GM19324 (cell line): ENCODE measurements around the gene SH3GL2.
"Not testable (repeated sequence)": the region's sequence is repeated elsewhere in the genome, so short reads cannot be mapped to it uniquely, and the experiment has no call there.

Experiments
- ATAC-seq: cut with Tn5 transposase; IDR thresholded peaks from one replicate; pipeline ENCODE4 v1.9.1; 2021; ENCODE audit warnings: mild to moderate bottlenecking, moderate library complexity; ENCODE audit not compliant: unreplicated experiment, low FRiP score

SH3GL2 gene

DNA sequence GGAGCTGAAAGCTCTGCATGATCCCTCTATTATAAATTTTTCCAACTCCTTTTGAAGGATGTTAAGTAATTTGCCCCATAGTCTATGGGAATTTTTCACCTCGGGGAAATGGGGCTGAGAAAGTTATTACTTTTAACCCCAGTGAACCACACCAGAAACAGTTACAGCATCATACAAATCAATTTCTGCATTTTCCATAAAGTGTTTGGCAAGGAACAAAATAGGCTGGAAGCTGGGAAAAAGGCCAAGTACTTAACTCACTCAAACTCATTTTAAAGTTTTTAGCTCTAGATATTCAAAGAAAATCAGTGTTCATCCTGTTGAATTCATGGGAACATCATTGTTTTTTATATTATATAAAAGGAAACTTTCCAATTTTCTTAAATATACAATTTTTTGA lies 160.9 kb downstream of the SH3GL2 start:
- no peak for ATAC-seq

DNA sequence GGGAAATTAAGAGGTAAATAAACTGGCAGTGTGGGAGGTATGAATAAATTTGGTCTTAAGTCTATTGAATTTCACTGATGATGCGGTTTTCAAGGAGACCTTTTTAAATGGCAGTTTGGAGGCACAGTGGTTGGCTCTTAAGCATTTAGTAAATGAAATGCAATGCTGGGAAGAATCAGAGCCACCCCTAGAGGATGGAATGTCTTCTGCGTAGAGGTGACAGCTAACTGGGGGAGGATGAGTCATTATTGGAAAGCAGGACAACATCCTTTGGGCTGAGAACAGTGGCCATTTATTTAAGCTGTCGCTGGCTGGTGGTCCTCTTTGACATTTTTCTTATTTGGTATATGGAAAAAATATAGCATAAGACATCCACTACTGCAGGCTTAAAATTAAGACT lies 163.2 kb downstream of the SH3GL2 start:
- ATAC-seq = no peak

DNA sequence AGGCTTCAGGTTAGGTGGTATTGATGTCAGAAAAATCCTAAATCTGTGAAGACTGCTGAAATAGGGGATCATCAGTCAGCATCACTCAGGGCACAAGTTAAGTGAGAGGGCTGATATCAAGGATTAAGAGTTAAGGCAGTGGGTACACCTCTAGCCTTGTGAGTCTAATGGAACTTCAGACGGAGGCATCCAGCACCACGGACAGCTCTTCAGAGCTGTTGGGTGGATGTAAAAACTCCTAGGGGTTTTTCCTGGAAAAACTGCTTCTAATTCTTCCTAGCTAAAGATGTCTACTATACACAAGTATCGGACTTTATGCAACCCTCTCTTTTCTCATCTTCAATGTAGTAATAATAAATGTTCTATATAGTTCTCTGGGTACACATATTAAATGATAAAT lies 165.9 kb downstream of the SH3GL2 start:
- ATAC-seq = no peak

DNA sequence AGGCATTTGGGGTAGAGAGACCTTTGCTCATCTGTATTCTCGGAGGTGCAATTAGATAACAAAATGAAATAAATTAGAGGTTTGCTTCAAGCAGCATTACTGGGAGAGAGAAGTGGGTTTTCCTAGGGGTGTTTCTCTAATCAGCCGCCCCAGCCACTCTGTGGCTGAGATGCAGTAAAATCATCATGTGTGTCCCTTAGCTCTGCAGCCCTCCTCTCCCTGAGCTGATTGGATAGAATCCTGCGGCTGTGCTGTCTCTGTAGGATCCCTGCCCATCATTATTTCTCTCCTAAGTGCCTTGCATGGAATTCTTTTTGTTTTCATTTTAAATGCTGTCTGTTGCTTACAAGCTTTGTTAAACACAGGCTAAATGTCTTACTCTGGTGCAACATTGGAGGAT lies 171.4 kb downstream of the SH3GL2 start:
- ATAC-seq = no peak

DNA sequence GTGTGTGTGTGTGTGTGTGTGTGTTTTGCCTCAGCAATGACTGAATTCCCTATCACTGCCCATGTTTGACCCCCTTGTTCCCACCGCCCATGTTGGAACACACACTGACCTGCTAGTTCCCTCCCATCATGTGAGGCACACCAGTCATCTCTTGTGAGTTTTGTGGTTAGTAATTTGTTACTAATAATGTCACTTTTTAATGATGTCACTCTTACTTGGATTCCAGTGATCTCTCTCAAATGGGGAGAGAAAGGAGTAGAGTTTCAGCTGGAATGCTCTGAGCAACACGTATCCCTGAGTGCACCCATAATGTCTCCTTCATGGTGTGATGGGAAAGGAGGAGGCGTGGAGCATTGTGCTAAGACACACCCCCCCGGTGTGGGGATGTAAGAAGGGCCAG lies 172.6 kb downstream of the SH3GL2 start:
- no peak for ATAC-seq

DNA sequence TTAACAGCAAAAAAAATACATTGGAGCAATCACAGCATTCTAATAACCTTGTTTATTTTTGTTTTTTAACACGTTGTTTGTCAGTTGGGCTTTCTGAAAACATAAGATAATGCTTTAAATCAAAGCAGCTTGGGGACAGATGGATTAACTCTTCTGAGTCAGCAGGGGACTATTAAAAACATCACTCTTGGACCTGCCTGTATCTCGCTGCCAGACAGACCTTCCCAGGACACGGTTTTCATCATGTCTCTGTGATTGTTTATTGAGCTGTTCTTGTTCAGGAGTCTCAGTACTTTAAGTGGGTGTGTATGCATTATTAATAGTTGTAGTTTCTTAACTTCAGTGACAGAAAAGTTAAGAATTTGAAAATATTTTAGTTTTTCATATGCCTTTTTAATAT lies 173.2 kb downstream of the SH3GL2 start:
- ATAC-seq = no peak

DNA sequence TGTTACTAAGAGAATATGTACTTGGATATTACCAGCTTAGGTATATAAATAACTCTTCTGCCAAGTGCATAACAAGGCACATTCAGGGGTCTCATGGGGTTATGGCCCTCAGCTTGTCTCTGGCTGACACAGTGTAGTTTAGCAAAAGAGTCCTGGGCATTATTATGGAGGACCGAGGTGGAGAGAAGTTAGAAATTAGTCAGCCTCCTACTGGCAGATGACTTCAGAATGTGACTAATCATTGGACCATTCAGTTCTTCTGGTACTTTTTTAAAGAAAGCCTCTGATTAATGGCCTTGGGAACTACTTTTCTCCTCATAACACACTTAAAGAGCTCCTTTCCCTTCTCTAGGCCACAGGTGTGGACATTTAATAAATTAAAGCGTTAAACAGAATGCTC lies 178.9 kb downstream of the SH3GL2 start:
- ATAC-seq = no peak

DNA sequence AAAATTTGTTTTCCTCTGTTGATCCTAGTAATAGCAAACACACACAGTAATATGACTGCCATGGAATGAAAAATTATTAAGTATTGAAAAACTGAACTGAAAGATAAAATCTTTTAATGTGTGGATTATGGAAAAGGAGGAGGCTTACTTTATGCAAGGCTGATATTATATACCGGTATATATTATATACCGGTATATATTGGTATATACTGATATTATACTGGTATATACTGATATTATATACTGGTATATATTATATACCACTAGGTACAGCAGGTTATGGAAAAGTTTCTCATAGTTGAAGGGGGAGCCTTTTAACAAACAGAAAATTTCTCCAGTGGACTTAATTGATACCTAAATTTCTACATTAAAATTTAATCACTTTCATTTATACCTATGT lies 181.4 kb downstream of the SH3GL2 start:
- ATAC-seq = no peak

DNA sequence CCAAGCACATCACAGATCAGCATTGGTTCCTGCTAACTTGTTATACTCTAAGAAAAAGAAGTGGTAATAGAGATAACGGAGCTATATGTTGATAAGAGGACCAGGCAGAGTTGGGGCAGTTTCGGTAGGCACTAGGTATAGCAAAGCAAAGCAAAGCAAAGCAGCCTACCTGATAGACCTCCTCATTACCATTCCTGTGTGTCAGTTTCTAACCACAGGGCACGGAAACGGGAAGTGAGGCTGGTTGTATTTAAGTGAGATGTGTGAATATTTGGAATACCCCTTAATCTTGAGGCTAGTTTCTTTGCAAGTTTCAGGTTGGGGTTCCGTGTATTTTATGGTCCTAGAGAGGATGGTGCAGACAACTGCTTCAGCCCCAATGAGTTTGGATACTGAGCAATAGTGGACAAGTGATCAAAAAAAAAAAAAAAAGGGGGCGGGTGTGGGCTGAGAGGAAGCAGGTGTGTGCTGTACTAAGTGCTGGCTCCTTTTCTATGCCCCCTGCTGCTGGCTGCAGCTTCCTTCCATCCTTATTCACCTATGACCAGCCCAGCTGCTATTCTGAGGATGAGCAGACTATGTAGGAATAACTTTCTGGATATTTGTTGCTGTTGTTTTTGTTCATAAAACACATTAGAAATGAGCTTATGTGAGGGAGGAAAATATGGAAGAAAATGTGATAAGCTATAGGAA lies 183.3 kb downstream of the SH3GL2 start:
- no peak for ATAC-seq

DNA sequence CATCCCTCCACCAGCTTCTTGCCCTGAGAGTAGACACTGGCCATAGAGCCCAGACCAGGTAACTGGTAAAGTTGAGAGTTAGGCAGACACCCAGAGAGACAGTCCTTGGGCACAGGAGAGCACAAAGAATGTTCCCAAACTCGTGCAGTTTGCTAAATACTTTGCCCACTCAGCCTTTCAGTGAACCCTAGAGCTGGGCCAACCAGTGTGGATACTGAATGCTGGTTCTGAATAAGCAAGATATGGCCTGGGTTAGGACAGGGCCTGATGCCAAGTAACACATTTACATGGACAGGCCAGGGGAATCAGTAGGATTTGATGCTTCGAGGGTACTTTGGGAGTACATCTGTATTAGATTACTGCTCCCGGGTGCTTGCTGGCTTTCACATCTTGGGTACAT lies 185.4 kb downstream of the SH3GL2 start:
- ATAC-seq = no peak

DNA sequence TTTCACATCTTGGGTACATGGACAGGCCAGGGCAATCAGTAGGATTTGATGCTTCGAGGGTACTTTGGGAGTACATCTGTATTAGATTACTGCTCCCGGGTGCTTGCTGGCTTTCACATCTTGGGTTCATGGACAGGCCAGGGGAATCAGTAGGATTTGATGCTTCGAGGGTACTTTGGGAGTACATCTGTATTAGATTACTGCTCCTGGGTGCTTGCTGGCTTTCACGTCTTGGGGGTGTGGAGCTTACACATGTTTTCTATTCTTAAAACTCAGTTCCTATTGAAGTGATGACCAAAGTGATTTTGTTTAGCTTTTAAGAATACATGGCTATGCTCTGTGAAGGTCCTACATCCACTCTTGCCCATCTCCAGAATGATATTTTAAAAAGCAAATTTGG lies 186.3 kb downstream of the SH3GL2 start:
- ATAC-seq = not testable (repeated sequence)

DNA sequence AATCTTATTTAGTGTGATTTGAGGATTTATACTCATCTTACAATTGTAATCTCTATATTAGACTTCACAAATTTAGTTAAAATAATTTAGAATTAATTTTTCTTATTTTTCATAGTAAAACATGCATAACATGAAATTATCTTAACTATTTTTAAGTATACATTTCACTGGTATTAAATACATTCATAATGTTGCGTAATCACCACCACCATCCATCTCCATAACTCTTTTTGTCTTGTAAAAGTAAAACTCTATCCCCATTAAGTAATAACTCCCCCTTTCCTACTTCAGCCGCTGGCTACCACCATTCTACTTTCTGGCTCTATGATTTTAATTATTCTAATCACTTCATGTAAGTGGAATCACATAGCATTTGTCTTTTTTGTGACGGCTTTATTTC lies 193.4 kb downstream of the SH3GL2 start:
- no peak for ATAC-seq

DNA sequence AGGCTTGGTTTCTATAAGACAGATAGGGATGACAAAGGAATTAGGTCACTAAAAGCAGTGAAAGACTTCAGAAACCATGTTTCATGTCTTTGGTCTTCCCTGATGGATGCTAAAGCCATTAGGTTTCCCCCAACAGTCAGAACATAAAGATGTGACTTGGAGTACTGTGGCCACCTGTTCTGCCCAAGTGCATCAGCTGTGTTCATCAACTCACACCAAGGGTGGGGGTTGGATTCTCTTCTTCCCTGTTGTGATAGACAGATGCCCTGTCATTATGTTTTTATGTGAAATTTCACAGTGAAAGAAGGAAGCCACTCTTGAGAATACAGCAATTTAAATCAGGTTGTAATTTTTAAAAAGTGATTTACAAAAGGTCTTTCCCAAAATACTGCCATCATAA lies 196.8 kb downstream of the SH3GL2 start:
- no peak for ATAC-seq

DNA sequence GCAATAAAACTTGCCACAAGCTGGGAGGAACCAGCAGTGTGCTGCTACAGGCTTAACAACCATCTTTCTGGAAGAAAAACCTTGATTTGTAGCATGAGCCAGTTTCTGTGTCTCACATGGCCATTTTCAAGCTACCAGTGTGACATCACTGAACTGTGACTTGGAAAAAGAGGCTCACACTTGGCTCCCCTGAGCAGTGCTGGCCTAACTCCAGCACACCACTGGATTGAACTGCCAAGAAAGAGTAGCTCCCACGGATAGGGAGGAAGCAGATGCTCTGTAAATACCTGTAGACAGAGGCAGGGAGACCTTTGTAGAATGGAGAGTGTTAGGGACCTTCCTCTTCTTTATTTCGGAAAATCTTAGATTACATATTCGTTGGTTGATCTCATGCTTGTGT lies 197.9 kb downstream of the SH3GL2 start:
- no peak for ATAC-seq

DNA sequence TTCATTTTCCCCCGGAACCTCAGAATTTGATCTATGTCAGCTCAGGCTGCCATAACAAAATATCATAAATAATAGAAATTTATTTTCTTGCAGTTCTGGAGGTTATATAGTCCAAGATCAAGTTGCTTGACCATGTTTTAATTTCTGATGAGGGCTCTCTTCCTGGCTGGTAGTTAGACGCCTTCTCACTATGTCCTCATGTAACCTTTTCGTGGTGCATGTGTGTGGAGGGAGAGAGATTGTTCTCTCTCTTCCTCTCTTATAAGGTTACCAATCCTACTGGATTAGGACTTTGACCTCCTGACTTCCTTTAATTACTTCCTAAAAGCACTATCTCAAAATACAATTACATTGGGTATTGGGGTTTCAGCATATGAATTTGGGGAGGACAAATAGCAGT lies 198.6 kb downstream of the SH3GL2 start:
- no peak for ATAC-seq

DNA sequence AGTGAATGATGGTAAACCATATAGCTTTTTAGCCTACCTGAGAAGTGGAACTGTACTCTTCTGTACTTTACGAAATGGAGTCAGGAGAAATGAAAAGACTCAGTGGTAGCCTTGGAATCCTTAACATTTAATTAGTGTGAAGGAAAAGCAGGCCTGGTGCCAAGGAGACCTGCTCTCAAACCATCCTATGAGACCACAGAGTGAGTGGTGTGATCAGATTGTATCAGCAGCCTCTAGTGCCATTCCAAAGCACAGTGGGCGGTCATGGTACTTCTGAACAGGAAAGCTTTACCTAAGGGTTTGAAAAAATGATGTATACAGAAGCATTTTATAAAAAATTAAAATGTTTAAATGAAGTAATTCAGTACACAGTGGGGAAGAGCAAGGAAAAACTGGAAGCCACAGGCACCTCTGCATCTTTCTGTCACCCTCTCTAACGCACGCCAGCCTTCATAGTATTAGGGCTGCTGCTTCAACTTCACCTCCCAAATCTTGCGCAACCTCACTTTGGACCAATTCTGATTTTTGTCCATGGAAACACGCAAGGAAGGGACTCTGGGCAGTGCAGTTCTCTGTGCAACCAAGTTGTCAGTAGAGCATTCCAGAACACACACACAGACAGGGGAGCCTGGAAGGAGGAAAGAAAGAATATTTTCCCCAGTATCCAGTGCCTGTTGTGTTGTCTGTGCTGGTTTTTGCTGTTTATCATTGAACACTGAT lies 203.7 kb downstream of the SH3GL2 start:
- no peak for ATAC-seq

DNA sequence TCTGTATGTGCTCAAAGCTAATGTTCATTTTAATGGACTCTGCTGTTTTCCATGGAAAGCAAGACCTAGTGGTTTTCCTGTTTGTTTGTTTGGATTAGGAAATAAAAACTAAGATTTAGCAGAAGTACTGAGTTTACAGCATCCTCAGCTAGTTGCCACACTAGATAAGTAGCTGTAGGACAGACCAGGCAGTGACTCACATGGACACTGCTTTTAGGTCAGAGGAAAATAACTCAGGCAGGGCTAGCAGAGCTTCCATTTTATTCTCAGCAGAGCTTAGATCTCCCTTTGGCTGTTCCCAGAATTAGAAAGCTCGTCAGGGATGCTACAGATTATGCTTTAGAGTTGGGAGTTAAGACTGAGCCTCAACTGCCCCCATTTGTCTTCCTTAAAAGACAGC lies 204.4 kb downstream of the SH3GL2 start:
- ATAC-seq = no peak

DNA sequence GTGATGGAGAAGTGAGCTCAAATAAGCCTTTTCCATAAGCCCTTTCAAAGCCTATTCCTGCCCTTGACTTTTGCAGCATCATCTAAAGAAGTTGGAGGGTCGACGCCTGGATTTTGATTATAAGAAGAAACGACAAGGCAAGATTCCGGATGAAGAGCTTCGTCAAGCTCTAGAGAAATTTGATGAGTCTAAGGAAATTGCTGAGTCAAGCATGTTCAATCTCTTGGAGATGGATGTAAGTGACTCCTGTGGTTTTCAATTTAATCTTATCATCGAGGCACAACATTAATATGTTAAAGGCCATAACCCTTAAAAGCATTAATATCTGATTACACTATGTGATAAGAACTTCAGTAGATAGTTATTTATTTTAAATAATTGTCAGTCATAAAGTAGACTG lies 210.4 kb downstream of the SH3GL2 start:
- ATAC-seq = no peak

DNA sequence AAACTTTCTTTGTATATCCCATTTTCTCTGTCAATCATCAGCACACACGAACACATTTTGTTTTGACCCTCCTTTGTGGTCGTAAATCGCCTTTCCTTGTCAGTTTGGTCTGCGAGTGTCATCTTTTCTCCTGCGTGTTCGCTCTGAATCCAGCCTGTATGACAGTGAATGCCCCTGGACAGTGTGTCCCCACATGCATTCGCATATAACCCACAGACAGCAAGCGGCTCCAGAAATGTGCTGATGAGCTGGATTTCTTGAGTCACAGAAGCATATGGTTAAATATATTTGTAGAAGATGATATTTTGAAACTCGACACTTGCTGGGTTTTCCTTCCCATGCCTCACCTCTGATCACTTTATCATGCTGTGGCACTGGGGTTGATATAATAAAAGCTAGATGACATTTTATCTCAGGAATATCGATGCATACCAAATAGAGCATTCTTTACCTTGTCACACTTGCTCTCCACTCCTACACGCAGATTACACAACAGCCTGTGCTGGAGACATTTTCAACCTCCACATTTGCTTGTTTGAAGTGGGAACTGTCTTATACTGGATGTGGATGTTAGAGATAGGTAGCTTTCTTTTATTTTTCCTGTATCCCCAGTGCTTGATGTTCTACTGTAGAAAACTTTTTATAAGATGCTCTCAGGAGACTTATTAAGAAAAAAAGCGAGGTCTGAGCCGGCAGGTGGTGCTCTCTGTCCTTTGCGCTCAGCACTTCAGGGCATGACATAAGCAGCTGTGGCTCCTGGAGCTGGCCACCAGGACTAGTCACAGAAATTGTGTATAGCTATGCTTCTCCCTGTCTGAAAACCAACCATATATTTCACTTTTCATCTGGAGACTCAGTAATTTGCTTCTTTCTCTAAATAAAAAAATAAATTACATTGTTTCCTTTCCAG lies 215.1 kb downstream of the SH3GL2 start:
- no peak for ATAC-seq

DNA sequence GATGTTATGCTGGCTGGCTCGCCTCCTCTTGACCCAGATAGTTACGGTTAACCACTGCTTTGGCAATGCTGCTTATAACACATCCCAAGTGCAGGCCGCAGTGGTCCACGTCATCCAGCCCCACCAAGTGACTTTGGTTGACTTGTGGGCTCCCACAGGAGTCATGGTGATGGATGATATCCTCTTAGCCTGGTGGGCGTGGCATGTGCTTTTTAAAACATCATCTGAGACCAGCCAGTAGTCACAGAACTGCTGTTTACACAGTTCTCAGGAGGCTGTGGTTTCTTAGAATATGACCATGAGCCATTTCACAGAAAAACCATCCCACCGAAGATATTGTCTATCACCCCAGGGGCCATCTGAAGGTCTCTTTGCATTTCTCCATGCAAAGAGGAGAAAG lies 216.9 kb downstream of the SH3GL2 start:
- no peak for ATAC-seq

DNA sequence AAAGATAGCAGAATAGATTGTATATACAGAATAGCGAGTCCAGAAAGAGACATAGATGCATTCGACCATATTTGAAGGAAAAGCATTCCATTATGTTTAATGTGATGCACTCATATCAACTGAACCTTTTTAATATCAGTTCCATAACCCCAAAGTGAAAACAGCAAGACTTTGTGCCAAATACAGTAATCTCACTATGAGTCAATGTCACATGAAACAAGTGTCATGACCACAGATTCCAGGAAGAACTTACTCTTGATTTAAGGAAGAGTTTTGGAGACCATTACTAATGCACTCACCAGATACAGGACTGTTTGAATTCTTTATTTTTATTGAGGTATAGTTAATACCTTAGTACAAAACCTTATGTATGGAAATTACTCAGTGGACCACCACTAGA lies 220.5 kb downstream of the SH3GL2 start:
- ATAC-seq = no peak
